ENCODE results near the gene ETS1.

The ETS1 gene

DNA sequence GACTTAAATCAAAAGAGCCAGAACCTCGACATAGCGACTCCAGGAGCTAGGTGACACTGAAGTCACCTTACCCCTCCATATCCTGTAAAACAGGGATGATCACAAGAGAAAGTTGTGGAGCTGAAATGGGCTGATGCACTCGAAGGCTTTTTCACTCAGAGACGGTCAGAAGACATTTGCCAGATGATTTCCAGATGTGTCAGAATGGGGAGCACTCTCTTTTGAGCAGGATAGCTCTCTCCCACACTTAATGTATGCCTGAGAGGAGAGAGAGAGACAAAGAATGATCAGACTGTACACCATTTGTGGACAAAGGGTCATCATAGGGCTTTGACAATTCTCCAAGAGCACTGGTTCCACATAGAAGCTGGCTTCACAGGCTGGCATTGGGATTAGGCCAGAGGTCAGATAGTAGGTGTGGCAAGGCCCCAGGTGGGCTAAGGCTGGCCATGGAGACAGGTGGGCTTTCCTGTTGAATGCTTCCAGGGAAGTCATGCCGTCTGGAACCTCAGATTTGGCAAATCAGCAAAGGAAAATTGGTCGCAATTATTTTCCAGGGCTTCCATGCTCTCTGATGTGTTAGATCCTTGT, 42.3 kb upstream of the ETS1 start:
- DNase-seq = peak; percentile 19
- no peak overlapping the region for H3K23ac ChIP-seq (ENCODE audit: low read length)
- H3K4me3 ChIP-seq (ENCODE audit: low read length) = no peak overlapping the region
- H2AK5ac ChIP-seq (ENCODE audit: low read length) = peak overlapping the region; percentile 35
- H3K79me1 ChIP-seq (ENCODE audit: low read length) = no peaks in the 10 kb centered on the region
- no peak overlapping the region for H3K4me2 ChIP-seq (ENCODE audit: low read length)
- H3K27me3 ChIP-seq (ENCODE audit: insufficient read depth, low read length, poor library complexity) = no peaks in the 10 kb centered on the region
- no CpG with 5 or more reads among the region's 6 CpGs for WGBS (ENCODE audit: extremely low coverage, insufficient coverage, low lambda C conversion rate)
- no peak overlapping the region for H3K27ac ChIP-seq (ENCODE audit: low read depth, low read length)
- H4K5ac ChIP-seq (ENCODE audit: low read length) = no peak overlapping the region
- no peaks in the 10 kb centered on the region for H3K36me3 ChIP-seq (ENCODE audit: control insufficient read depth, insufficient read depth, low read length)
- peaks cover 18% of the 10 kb centered on the region for H3K4me1 ChIP-seq (ENCODE audit: control insufficient read depth, low read depth, low read length)
- H3K9ac ChIP-seq (ENCODE audit: low read length) = no peak overlapping the region
- H2BK15ac ChIP-seq (replicated peaks; ENCODE audit: low read depth) = no peak overlapping the region
- H3K79me2 ChIP-seq (ENCODE audit: control insufficient read depth, insufficient read depth, low read length) = no peaks in the 10 kb centered on the region
- H4K8ac ChIP-seq (ENCODE audit: low read depth, low read length) = no peak overlapping the region
- H2BK120ac ChIP-seq (ENCODE audit: low read depth, low read length) = no peak overlapping the region
- no peak overlapping the region for H3K18ac ChIP-seq (ENCODE audit: low read length)
- H3K4ac ChIP-seq (ENCODE audit: low read depth, low read length) = no peak overlapping the region
- H2BK5ac ChIP-seq (ENCODE audit: low read length) = peak overlapping the region; percentile 66
- H3K56ac ChIP-seq (ENCODE audit: low read length) = peak overlapping the region; percentile 54

DNA sequence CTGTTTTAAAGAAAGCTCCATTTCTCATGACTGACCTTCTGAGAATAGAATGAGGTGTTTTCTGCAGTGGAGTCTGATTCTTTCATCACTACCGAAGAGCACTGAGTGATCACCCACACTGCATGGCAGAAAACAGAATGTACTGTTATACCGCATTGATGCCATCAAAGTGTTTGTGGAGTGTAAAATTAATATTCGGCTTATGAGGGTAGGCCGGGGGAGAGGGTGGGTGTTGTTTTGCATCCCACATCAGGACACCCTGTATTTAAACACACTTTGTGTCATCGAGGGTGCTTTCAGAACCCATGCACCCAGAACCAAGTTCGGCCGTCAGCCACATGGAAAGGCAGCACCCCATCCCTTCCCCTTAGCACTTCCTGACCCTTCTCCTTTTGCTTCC, 41.3 kb upstream of the ETS1 start:
- Histone ChIP-seq H4K8ac (ENCODE audit: low read depth, low read length) (no peak overlapping the region), H2AK5ac (ENCODE audit: low read length) (no peak overlapping the region), H3K4me2 (ENCODE audit: low read length) (no peak overlapping the region), H3K36me3 (ENCODE audit: control insufficient read depth, insufficient read depth, low read length) (no peaks in the 10 kb centered on the region), H3K4me1 (ENCODE audit: control insufficient read depth, low read depth, low read length) (peaks cover 20% of the 10 kb centered on the region), H3K23ac (ENCODE audit: low read length) (no peak overlapping the region), H3K27ac (ENCODE audit: low read depth, low read length) (no peak overlapping the region), H3K9ac (ENCODE audit: low read length) (no peak overlapping the region), H3K79me1 (ENCODE audit: low read length) (no peaks in the 10 kb centered on the region), H3K4ac (ENCODE audit: low read depth, low read length) (peak overlapping the region; percentile 88), H3K27me3 (ENCODE audit: insufficient read depth, low read length, poor library complexity) (no peaks in the 10 kb centered on the region), H2BK5ac (ENCODE audit: low read length) (peak overlapping the region; percentile 3), H3K4me3 (ENCODE audit: low read length) (no peak overlapping the region), H3K79me2 (ENCODE audit: control insufficient read depth, insufficient read depth, low read length) (no peaks in the 10 kb centered on the region), H3K56ac (ENCODE audit: low read length) (peak overlapping the region; percentile 42), H2BK120ac (ENCODE audit: low read depth, low read length) (peak overlapping the region; percentile 68), H3K18ac (ENCODE audit: low read length) (peak overlapping the region; percentile 64), H4K5ac (ENCODE audit: low read length) (no peak overlapping the region), H2BK15ac (replicated peaks; ENCODE audit: low read depth) (peak overlapping the region; percentile 47)
- DNase-seq = no peak
- no CpG with 5 or more reads among the region's 7 CpGs for WGBS (ENCODE audit: extremely low coverage, insufficient coverage, low lambda C conversion rate)

DNA sequence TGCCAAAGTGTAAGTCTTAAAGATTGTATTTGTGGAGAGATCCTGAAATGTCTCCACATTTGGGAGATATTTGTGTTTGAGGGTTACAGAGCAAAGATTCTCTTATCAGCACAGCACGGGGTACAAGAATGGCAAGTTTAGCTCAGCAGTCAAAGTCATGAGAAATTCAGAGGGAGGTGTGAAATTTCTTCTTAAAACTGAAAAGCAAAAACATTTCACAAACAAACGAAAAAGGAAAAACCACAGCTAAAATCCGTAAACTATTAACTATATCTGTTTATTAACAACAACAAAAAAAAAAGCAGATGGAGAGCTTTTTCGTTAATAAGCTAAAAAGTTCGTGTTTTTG, 40.9 kb upstream of the ETS1 start:
- H4K8ac ChIP-seq (ENCODE audit: low read depth, low read length) = no peak overlapping the region
- no peaks in the 10 kb centered on the region for H3K36me3 ChIP-seq (ENCODE audit: control insufficient read depth, insufficient read depth, low read length)
- peak overlapping the region; percentile 76 for H2BK5ac ChIP-seq (ENCODE audit: low read length)
- H3K4me1 ChIP-seq (ENCODE audit: control insufficient read depth, low read depth, low read length) = peaks cover 20% of the 10 kb centered on the region
- H3K4me3 ChIP-seq (ENCODE audit: low read length) = no peak overlapping the region
- peak overlapping the region; percentile 54 for H3K56ac ChIP-seq (ENCODE audit: low read length)
- H3K4ac ChIP-seq (ENCODE audit: low read depth, low read length) = no peak overlapping the region
- peak overlapping the region; percentile 35 for H3K18ac ChIP-seq (ENCODE audit: low read length)
- DNase-seq = no peak
- H3K79me1 ChIP-seq (ENCODE audit: low read length) = no peaks in the 10 kb centered on the region
- H2BK120ac ChIP-seq (ENCODE audit: low read depth, low read length) = no peak overlapping the region
- H3K79me2 ChIP-seq (ENCODE audit: control insufficient read depth, insufficient read depth, low read length) = no peaks in the 10 kb centered on the region
- H4K5ac ChIP-seq (ENCODE audit: low read length) = no peak overlapping the region
- WGBS (ENCODE audit: extremely low coverage, insufficient coverage, low lambda C conversion rate) = no CpG with 5 or more reads among the region's 5 CpGs
- no peak overlapping the region for H3K9ac ChIP-seq (ENCODE audit: low read length)
- no peak overlapping the region for H3K23ac ChIP-seq (ENCODE audit: low read length)
- H2BK15ac ChIP-seq (replicated peaks; ENCODE audit: low read depth) = no peak overlapping the region
- H2AK5ac ChIP-seq (ENCODE audit: low read length) = peak overlapping the region; percentile 15
- H3K27me3 ChIP-seq (ENCODE audit: insufficient read depth, low read length, poor library complexity) = no peaks in the 10 kb centered on the region
- no peak overlapping the region for H3K4me2 ChIP-seq (ENCODE audit: low read length)
- H3K27ac ChIP-seq (ENCODE audit: low read depth, low read length) = peak overlapping the region; percentile 40

DNA sequence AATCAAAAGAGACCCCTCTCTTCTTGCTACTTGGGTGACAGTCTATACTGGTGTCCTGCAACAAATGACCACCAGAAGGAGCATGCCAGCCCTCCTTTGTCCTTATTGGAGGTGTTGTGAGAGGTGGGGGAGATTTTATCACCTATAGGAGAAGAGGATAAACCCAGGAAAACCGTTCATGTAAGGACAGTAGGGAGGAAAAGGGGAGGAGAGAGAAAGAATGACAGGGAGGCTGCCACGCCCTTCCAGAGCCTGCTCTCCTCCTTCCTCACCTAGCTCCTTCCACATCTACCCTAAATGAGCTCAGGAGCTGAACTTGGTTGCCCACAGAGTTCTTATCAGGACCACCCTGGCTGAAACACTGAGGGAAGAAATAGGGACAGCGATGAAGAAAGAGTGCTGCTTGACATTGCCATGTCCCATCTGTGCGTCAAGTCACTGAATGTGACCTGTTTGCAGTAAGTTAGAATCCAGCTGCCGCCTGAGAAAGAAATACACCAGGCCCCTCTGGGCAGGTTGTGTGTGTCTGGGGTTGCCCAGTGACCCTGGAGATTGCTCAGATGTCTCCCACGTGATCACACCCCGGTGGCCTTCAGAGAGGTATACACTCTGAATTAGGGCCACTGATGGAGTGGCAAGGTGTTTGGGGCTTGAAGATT, 40.4 kb upstream of the ETS1 start:
- Histone ChIP-seq H3K56ac (ENCODE audit: low read length) (peak overlapping the region; percentile 54), H3K79me1 (ENCODE audit: low read length) (no peaks in the 10 kb centered on the region), H2BK120ac (ENCODE audit: low read depth, low read length) (no peak overlapping the region), H3K27ac (ENCODE audit: low read depth, low read length) (peak overlapping the region; percentile 40), H3K36me3 (ENCODE audit: control insufficient read depth, insufficient read depth, low read length) (no peaks in the 10 kb centered on the region), H3K27me3 (ENCODE audit: insufficient read depth, low read length, poor library complexity) (no peaks in the 10 kb centered on the region), H4K5ac (ENCODE audit: low read length) (no peak overlapping the region), H3K4me1 (ENCODE audit: control insufficient read depth, low read depth, low read length) (peaks cover 20% of the 10 kb centered on the region), H3K23ac (ENCODE audit: low read length) (no peak overlapping the region), H2AK5ac (ENCODE audit: low read length) (peak overlapping the region; percentile 15), H3K18ac (ENCODE audit: low read length) (peak overlapping the region; percentile 35), H2BK15ac (replicated peaks; ENCODE audit: low read depth) (no peak overlapping the region), H4K8ac (ENCODE audit: low read depth, low read length) (no peak overlapping the region), H2BK5ac (ENCODE audit: low read length) (peak overlapping the region; percentile 76), H3K4ac (ENCODE audit: low read depth, low read length) (no peak overlapping the region), H3K9ac (ENCODE audit: low read length) (no peak overlapping the region), H3K4me2 (ENCODE audit: low read length) (no peak overlapping the region), H3K4me3 (ENCODE audit: low read length) (no peak overlapping the region), H3K79me2 (ENCODE audit: control insufficient read depth, insufficient read depth, low read length) (no peaks in the 10 kb centered on the region)
- peak; percentile 81 for DNase-seq
- no CpG with 5 or more reads among the region's 7 CpGs for WGBS (ENCODE audit: extremely low coverage, insufficient coverage, low lambda C conversion rate)

DNA sequence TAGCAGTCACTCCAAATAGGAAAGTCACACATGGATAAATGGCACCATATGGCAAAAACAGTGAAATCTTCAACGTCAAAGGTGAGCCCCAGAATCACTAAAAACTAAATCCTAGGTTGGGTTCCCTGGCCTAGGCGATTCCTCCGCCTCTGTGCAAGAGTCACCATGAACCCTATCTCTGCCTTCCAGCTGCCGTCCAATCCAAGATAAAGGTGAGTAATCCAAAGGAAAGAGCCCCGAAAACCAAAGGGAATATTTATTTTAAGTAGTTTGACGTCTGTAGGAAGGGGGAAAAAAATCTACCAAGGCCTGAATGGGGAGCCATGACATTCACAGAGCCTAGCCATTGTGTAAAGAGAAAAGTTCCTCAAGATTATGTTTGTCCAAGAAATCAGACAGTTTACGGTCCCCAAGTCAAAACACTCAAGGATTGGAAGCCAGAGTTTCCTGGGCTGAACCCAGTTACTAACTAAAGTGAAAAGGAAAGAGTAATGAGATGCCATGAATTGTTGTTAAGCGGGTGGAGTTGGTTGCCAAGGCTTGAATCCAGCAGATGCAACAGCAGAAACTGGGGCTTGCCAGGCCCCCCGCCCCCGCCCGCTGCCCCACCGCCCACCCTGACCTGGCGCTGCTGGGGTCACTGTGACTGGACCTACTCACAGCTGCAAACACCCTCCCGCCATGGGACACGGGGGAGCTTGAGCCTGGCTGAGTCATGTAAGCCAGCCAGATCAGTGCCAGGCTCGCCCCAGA, 39.7 kb upstream of the ETS1 start:
- Histone ChIP-seq H3K79me2 (ENCODE audit: control insufficient read depth, insufficient read depth, low read length) (no peaks in the 10 kb centered on the region), H3K4me3 (ENCODE audit: low read length) (no peak overlapping the region), H3K36me3 (ENCODE audit: control insufficient read depth, insufficient read depth, low read length) (no peaks in the 10 kb centered on the region), H3K4ac (ENCODE audit: low read depth, low read length) (no peak overlapping the region), H2BK15ac (replicated peaks; ENCODE audit: low read depth) (no peak overlapping the region), H3K4me2 (ENCODE audit: low read length) (no peak overlapping the region), H3K27me3 (ENCODE audit: insufficient read depth, low read length, poor library complexity) (no peaks in the 10 kb centered on the region), H3K4me1 (ENCODE audit: control insufficient read depth, low read depth, low read length) (peaks cover 21% of the 10 kb centered on the region), H3K56ac (ENCODE audit: low read length) (no peak overlapping the region), H2AK5ac (ENCODE audit: low read length) (peak overlapping the region; percentile 23), H3K79me1 (ENCODE audit: low read length) (no peaks in the 10 kb centered on the region), H2BK120ac (ENCODE audit: low read depth, low read length) (no peak overlapping the region), H4K5ac (ENCODE audit: low read length) (no peak overlapping the region), H3K18ac (ENCODE audit: low read length) (peak overlapping the region; percentile 23), H3K27ac (ENCODE audit: low read depth, low read length) (no peak overlapping the region), H2BK5ac (ENCODE audit: low read length) (no peak overlapping the region), H3K9ac (ENCODE audit: low read length) (no peak overlapping the region), H3K23ac (ENCODE audit: low read length) (no peak overlapping the region), H4K8ac (ENCODE audit: low read depth, low read length) (no peak overlapping the region)
- no peak for DNase-seq
- WGBS (ENCODE audit: extremely low coverage, insufficient coverage, low lambda C conversion rate) = no CpG with 5 or more reads among the region's 16 CpGs

All from mesendoderm (in vitro differentiated cells).